HG03108 (cell line): Measurements from ENCODE around the gene TCEANC.
"Not testable (repeated sequence)": the region's sequence is repeated elsewhere in the genome, so short reads cannot be mapped to it uniquely, and the experiment has no call there.

Experiments
- ATAC-seq: cut with Tn5 transposase; IDR thresholded peaks from one replicate; pipeline ENCODE4 v1.9.1; 2021; ENCODE audit warnings: moderate library complexity; ENCODE audit not compliant: unreplicated experiment

The TCEANC gene

GRCh38 chrX:13655674-13656073, 2.7 kb downstream of the TCEANC start:
- no peak for ATAC-seq

- ATAC-seq = peak; percentile 43
Observed at GRCh38 chrX:13658602-13659001, 5.7 kb downstream of the TCEANC start.

GRCh38 chrX:13659063-13659462, 6.1 kb downstream of the TCEANC start:
- no peak for ATAC-seq

GRCh38 chrX:13661735-13662288, 8.9 kb downstream of the TCEANC start:
- no peak for ATAC-seq

- ATAC-seq = no peak
Observed at GRCh38 chrX:13662355-13662791, 9.4 kb downstream of the TCEANC start.

- no peak for ATAC-seq
Observed at GRCh38 chrX:13664020-13664419, 11.1 kb downstream of the TCEANC start.

- ATAC-seq = no peak
Observed at GRCh38 chrX:13666836-13667235, 13.9 kb downstream of the TCEANC start.

GRCh38 chrX:13667919-13668318, 15.0 kb downstream of the TCEANC start:
- no peak for ATAC-seq

GRCh38 chrX:13669246-13669737, 16.4 kb downstream of the TCEANC start:
- ATAC-seq = peak; percentile 80

- not testable (repeated sequence) for ATAC-seq
Observed at GRCh38 chrX:13669755-13670154, 16.8 kb downstream of the TCEANC start.

- ATAC-seq = no peak
Observed at GRCh38 chrX:13670197-13670596, 17.3 kb downstream of the TCEANC start.

- no peak for ATAC-seq
Observed at GRCh38 chrX:13673016-13673415, 20.1 kb downstream of the TCEANC start.

- ATAC-seq = no peak
Observed at GRCh38 chrX:13676885-13677284, 23.9 kb downstream of the TCEANC start.

- not testable (repeated sequence) for ATAC-seq
Observed at GRCh38 chrX:13679700-13680099, 26.8 kb downstream of the TCEANC start.

GRCh38 chrX:13681595-13681994, 28.7 kb downstream of the TCEANC start:
- no peak for ATAC-seq

GRCh38 chrX:13684361-13684760, 31.4 kb downstream of the TCEANC start:
- no peak for ATAC-seq

- no peak for ATAC-seq
Observed at GRCh38 chrX:13685126-13685763, 32.3 kb downstream of the TCEANC start.

GRCh38 chrX:13687203-13687602, 34.3 kb downstream of the TCEANC start:
- no peak for ATAC-seq

GRCh38 chrX:13688384-13688957, 35.5 kb downstream of the TCEANC start:
- no peak for ATAC-seq

GRCh38 chrX:13688958-13689740, 36.2 kb downstream of the TCEANC start, which contains the start of gene RAB9A:
RAB9A (plus strand) TSS chrX:13689128; CDS start chrX:13708747, 19,619 bp downstream.
- ATAC-seq = peak; percentile 70

- no peak for ATAC-seq
Observed at GRCh38 chrX:13689741-13690211, 36.8 kb downstream of the TCEANC start.
